NK-92 (cell line): ENCODE data around the gene PKDCC.
"Not testable (repeated sequence)": the region's sequence is repeated elsewhere in the genome, so short reads cannot be mapped to it uniquely, and the experiment has no call there.

Experiments
- DNase-seq: peaks from one replicate; lab custom pipeline; 2025; ENCODE audit not compliant: unreplicated experiment; lab: John Stamatoyannopoulos, UW

Gene PKDCC

DNA sequence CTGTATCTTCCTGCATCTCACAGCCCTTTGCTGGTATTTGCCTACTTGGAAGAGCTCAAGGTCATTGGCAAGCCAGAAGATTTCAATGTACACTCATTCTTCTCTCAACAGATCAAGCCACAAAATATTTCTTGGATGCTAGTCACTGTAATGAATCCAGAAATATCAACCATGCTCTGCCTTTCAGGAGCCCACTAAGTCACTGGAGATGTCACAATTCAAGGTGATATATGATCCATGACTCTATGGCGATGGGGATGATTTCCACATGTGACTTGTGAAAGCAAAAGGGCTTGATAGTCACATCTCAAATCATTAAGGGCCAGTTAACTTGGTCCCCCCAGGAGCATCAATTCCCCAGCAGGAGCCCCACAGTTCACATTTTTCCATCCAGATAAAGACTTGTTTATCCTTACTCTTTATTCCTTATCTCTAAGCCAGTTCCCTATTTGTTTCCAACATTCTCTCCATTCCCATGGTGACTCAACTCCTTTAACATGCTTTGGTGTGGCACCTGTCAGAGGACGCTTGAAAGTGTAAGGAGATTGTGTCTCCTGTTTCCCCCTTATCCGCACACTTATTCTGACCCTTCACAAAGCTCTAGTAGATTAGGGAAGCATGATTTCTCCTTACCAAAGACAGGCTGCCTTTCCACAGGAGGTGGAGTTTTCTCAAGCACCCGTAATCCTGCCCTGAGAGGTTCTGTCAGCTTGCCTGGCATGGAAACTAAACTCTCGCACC, 15.8 kb downstream of the PKDCC start:
- DNase-seq, result no peak

DNA sequence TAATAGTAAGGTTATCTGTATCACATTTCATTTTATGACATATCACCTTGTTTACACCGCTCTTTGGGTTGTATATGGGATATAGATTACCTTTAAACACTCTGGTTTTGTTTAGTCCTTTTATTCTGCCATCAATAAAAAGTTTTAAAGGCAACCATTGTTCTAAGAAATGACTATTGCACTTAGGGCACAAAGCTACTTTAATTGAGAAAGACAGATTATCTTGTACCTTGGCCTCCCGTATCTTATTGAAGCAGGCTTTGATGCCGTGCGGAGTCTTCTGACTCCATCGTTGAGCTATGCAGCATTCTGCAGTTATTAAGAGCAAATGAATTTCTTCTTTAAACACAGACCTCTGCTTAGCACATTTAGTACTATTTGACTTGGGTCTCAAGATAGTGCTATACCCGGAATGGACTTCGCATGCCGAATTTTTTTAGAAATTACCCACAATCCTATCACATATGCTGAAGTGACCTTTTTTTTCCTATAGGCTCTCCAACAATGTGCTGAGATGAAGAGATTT, 16.7 kb downstream of the PKDCC start:
- DNase-seq, result no peak

DNA sequence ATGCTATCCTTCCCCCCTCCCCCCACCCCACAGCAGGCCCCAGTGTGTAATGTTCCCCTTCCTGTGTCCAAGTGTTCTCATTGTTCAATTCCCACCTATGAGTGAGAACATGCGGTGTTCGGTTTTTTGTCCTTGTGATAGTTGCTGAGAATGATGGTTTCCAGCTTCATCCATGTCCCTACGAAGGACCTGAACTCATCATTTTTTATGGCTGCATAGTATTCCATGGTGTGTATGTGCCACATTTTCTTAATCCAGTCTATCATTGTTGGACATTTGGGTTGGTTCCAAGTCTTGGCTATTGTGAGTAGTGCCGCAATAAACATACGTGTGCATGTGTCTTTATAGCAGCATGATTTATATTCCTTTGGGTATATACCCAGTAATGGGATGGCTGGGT, 17.9 kb downstream of the PKDCC start:
- DNase-seq, result not testable (repeated sequence)

DNA sequence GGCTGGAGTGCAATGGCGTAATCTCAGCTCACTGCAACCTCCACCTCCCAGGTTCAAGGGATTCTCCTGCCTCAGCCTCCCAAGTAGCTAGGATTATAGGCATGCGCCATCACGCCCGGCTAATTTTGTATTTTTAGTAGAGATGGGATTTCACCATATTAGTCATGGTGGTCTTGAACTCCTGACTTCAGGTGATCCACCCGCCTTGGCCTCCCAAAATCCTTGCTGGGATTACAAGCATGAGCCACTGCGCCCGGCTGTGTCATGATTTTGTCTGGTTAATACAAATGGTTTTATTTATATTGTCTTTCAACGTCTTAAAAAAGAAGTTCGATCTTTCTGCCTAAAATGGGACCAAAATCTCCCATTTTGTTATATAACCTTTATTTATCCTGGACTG, 19.2 kb downstream of the PKDCC start:
- DNase-seq, result not testable (repeated sequence)

DNA sequence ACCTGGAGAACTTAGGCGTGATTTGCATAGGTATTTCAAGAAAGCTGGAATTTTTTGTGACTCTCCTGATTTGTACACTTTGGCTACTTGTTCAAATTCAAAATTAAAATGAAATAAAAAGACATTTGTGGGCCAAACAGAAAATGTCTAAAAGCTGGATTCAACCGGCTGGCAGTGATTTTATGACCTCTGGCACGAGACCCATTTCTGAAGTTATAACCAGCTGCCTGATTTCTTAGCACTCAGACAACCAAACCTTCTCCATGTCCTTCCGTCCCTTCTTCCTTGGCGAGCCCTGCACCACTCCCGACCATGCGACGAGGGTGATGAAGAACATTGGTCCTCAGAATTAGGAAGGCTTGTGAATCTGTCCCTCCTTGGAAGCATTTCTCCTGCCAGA, 19.7 kb downstream of the PKDCC start:
- no peak for DNase-seq

DNA sequence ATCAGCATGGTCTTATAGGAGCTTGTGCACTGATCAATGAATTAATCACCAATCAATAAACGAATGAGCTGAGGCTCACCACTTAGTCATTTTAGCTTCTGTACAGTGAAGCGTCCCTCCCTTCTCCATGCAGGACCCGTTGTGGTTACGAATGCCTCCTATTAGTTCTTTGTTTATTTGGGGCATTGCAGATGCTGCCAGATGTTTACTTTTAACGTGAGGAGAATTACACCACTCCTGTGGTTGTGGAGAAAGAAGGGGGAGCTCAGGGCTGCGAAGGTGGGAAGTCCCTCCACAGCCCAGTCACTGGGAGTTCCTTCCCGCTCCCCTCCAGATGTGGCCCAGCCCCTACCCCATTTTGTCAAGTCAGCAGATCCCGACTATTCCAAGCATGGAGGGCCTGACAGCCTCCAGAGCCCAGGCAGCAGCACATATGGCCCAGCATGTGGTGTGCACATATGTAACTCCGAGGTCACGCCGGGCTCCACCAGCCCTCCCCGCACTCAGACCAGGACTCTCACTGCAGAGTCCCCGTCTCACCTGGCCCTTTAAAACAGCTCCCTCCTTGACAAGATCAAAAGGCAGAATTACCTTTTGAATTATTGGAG, 20.9 kb downstream of the PKDCC start:
- DNase-seq, result no peak

DNA sequence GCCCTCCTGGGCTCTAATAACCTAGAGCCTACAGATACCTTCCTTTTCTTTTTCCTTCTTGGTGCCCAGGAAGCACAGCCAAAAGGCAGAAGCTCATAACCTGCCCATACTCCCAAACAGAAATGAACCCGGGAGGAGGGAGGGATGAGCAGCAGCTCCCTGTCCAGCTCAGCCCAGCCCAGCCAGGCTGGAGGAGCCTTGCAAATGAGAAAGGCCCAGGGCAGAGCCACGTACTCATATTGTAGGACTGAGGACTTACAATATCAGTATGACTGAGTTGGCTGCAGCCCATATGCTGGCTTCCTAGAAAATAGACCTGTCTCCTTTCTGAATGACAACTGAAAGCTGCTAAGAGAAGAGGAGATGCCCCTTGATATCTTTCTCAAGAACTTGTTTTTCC, 21.7 kb downstream of the PKDCC start:
- no peak for DNase-seq

DNA sequence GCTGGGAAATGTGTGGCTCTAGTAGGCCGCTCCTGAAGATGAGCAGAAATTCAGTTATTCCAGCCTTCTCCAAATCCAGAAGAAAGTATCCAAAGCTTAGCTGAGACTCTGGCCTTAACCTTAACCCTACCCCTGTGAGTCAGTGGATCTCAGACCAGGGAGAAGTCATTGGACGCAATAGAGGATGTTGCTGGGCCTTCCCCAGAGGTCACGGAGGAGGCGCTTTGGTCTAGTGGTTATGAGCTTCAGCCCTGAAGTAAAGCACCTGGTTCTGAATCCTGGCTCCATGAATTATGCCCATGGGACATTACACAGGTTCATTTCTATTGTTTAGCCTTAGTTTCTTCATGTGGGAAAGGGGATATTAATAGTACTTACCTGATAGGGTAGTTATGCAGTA, 24.0 kb downstream of the PKDCC start:
- DNase-seq, result no peak

DNA sequence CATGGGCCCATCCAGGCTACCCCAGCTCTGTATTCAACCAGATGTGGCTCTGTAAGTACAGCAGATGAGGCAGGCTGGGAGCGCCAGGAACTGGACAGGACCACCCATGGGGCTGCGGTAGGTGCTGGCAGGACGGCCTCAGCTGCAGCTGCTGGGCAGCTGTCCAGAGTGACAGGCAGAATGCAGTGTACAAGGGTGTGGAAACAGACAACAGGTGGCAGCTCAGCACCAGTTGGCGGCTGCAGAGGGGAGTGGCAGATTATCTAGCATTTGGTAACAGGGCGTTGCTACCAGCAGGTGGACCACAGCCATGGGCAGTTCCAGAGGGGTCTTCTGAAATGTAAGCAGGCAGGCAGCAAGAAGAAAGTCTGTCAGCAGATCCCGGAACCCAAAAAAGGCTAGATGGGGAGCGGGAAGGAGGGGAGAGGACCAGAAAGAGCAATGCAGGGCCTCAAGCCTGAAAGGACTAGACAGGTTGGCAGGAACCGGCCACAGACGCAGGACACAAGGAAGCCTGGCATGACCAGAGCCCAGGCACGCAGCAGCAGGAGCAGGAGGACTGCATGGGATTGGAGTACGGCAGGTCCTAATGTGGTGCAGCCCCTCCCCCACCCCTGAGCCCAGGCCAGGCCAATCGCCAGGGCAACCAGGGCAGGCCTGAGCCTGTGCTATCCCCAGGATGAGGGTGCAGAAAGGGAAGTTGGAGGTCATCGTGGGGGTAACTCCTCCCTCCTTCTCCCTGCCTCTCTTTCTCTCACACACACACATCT, 24.7 kb downstream of the PKDCC start:
- no peak for DNase-seq

DNA sequence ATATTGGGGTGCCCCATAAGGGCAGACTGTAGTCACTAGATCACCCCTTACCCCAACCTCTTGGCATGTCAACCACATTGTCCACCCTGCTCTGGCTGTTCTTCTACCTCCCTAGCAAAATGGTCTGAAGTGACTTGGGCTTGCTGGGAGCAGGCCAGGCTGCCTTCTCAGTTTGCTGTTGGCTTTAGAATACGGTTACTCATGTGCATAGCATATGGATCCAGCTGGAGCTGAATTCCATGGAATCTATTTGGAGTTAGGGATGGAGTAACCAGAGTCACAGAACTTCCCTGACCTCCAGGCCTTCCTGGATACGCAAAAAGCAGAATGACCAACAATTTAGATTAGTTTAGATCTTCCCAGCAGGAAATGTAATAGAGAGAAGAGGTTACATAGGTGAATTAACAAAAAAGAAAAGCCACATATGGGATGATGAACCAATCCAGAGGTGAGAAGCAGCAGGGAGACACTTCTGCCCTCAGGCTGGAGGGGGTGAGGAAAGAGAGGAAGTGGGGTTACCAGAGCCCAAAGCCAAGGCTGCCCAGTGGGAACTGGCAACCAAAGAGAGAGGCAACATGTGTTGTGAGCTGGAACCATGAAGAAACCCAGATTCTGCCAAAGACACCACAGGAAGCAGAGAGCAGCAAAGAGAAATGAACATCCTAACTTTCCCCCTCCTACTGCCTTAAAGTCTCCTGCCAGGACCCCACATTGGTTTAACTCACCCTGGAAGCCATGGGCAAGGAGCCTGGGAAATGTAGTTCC, 26.1 kb downstream of the PKDCC start:
- no peak for DNase-seq

DNA sequence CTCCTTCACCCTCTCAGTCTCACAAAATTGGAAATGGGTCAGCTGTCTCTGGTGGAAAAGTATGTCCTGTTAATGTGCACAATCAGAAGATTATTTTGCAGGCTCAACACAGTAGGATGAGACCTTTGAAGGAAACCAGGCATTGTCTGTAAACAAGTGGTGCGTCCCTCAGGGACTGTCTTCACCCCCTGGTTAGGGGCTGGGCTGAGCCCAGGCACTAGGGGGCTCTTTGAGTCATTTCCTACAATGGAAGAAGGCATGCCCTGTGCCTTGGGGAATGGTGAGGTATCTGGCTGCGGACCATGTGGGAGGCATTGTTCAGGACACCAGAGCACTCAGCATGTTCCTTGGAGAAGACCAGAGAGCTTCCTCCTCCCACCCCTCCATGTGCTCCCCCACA, 26.8 kb downstream of the PKDCC start:
- DNase-seq, result no peak

DNA sequence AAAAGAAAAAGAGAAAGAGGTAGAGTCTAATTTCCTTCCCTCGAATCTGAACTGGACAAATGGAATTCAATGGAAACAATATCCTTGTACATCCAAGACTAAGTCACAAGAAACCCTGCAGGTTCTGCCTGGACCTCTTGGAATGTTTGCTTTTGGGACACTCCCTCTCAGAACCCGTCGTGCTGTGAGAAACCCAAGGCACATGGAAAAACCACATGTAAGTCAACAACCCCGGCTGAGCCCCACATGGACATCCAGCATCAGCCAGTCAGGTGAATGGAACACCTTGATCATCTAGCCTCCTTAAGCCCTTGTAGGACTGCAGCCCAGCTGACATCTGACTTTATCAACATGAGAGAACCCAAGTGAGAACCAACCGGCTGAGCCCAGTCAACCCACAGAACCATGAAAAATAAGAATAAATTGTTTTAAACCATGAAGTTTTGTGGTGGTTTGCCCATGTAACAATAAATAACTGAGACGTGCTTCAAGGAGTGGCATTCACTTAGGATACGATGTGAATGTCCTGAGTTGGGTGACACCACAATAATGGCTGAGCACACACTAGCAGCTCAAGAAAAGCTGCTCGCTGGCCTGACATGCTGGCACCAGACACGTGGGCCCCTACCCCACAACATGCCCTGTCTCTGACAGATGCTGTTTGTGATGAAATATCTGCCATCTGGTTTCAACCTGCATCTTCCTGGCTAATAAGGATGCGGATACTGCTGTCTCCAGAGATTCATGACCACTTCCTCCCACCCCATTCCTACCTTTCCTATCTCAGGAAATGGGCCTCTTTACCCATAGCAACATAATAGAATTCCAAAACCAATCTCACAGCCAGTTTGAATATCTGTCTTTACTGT, 28.8 kb downstream of the PKDCC start:
- DNase-seq, result no peak

DNA sequence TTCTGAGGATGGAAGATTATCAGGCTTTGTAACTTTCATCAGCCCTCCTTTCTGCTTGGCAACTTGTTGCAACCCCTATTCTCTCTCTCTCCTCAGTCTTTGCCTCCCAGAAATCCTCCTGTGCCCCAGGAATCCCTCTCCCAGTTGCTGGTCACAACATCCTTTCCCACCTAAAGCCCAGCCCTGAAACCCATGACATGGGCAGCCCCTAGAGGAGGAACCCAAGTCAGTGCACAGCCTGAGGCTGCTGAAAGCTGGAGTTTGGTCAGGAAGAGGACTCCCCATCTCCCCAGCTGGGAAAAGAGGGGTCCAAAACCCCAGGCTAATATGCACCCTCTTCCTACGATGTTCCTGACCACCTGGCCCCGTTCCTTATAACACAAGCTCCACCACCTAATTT, 29.5 kb downstream of the PKDCC start:
- DNase-seq, result no peak

DNA sequence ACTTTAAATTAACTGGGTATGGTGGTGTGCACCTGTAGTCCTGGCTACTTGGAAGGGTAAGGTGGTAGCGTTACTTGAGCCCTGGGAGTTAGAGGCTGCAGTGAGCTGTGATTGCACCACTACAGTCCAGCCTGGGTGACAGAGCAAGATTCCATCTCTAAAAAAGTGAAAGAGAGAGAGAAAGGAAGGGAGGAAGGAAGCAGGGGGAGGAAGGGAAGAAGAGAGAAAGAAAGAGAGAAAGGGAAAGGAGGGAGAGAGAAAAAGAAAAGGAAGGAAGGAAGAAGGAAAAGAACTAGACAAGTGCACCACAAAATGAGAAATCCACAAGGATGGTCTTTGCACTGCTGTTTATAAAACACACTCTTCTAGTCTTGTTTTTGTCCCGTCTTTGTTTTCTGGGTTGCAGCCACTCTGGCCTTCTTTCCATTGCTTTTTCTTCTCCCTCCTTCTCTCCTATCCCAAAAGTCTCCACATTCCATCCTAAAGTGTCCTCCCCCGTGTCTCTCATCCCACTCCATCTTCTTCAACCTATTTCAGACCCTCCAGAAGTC, 32.0 kb downstream of the PKDCC start:
- no peak for DNase-seq

DNA sequence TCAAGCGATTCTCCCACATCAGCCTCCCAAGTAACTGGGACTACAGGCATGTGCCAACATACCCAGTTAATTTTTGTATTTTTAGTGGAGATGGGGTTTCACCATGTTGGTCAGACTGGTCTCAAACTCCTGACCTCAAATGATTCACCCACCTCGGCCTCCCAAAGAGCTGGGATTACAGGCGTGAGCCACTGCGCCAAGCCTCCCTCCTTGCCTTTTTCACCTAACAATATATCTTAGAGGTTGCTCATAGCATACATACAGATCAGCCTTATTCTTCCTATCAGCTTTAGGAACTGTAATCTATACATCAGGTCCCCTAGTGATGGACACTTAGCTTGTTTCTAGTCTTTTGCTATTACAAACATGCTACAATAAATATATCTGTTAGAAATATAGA, 33.3 kb downstream of the PKDCC start:
- not testable (repeated sequence) for DNase-seq

DNA sequence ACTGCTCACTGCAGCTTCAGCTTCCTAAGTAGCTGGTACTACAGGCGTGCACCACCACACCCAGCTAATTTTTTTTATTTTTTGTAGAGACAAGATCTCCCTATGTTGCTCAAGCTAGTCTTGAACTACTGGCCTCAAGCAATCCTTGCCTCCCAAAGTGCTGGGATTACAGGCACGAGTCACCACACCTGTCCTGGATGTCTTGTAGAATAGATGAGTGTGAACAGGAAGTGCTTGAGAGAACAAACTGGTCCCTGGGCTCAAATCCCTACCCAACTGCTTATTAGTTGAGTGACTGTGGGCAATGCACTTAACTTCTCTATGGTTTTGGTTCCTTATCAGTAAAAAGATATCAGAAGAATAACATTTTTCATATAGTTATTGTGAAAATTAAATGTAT, 34.2 kb downstream of the PKDCC start:
- no peak for DNase-seq

DNA sequence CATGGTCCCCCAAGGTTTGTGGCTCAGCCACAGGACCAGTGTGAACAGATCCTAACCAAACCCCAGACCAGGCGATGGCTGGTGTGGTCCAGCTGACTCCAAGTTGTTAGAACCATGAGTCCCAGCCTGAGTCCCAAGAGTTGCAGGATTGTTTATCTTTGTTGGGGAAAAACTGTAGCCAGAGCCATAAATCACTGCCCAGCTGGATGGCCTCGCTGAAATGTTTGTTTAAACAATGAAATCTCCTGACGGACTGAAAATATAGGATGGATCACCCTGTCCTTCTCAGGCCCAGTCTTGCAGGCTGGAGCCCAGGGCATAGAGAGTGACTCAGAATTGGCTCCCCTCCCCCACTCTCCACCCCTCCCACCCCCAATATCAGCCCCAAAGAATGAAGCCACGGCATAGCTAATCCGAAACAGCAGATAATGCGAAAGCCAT, 36.4 kb downstream of the PKDCC start:
- DNase-seq, result no peak

DNA sequence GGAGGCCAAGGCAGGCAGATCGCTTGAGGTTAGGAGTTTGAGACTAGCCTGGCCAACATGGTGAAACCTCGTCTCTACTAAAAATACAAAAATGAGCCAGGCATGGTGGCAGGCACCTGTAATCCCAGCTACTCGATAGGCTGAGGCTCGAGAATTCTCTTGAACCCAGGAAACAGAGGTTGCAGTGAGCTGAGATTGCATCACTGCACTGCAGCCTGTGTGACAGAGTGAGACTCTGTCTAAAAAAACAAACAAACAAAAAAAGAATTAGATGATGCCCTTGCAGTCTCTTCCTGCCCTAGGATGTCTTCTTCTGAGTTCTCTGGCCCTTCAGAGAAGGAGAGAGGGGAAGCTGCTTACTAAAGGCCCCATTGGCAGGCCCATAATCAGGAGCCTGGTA, 37.2 kb downstream of the PKDCC start:
- not testable (repeated sequence) for DNase-seq

DNA sequence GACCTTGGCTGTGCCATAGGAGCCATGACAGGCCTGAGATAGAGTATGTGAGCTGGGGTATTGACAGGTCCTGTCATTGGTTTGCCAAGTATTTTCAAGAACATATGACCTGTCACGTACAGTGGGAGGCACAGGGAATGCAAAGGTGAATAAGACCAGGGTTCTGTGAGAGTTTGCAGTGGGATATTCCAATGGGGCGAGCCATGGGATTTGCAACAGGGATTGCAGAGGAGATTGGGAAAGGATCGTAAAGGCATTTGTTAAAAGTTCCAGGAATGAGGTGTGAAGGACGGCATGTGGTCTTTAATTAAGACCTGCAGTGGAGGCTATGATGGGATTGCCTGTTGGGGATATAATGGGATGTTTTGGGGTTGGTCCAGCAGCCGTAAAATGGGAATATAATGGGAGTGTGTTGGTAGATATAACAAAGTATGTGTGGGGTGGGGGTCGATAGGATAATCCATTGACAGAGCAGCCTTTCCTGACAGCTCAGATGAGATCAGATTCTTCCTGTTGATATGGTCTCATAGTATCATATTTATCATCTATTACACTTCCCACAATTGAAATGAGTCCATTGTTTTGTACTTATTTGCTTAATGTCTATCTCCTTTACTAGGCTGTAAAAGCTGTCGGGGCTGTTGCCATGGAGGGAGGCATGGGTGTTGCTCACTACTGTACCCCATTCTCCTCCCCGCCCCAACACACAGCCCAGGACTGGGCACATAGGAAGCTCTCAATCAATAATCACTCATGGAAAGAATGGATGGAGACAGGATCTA, 38.1 kb downstream of the PKDCC start:
- no peak for DNase-seq
